ENCODE measurements around the gene PTPRM.

PTPRM gene

DNA sequence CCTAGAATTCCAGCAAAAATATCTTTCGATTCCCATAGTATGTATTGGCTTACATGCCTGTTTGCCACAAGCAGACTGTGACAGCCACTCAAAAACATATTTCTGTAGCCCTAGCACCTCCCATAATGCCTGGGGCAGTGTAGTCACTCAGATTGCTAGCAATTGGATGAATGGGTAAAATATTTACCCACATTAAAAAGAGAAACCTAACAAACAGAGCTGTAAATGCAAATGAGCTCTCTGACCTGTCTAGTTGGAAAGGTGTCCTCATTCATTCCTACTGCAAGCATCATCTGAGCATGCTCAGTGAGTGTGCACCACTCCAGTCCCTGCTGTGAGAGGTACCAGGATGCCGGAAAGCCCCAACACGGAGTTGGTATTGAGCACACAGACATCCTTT is 808.1 kb downstream of the PTPRM start:
- no peak for DNase-seq (ENCODE audit: low read depth in 1 of 2, low spot score in 1 of 2)

DNA sequence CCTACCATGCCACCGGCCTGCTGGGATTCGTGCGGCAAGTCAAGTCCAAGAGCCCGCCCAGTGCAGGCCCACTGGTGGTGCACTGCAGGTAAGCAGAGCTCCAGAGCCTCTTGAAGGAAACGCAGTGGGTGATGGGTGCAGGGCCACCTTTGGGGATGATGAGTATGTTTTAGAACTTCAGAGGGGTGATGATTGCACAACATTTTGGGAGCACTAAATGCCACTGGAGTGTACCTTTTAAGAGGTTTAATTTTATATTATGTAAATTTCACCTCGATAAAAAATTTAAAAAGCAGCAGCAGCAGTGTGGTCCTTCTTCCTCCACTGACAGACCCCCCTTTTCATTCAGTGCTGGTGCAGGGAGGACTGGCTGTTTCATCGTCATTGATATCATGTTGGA is 809.0 kb downstream of the PTPRM start:
- no peak for DNase-seq (ENCODE audit: low read depth in 1 of 2, low spot score in 1 of 2)

DNA sequence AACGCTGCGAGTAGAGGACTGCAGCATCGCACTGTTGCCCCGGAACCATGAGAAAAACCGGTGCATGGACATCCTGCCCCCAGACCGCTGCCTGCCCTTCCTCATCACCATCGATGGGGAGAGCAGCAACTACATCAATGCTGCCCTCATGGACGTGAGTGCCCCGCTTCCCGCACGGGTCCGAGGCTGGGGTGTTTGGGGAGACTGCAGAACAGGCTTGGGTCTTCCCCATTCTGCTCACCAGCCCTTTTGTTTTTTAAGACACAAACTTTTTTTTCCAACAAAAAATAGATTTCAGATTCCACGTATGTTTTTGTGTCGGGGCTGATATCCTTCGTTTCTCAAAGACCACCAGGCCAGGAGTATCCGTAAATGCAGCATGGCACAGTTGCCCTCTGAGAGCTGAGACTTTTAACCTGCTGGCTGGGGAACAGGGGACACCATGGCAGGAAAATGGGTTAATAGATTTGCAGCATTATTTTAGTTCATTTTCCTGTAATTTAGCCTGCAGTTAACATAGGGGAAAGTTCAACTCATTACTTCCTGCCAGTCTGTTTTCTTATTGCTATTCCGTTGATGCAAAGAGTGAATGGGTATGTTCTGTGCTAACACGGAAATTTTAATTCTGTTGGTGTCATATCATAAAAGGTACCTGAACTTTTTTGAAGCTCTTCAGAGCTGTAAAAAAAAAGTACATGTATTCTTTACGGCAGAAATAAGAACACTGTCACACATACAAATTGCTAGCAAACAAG is 812.2 kb downstream of the PTPRM start:
- no peak for DNase-seq (ENCODE audit: low read depth in 1 of 2, low spot score in 1 of 2)

DNA sequence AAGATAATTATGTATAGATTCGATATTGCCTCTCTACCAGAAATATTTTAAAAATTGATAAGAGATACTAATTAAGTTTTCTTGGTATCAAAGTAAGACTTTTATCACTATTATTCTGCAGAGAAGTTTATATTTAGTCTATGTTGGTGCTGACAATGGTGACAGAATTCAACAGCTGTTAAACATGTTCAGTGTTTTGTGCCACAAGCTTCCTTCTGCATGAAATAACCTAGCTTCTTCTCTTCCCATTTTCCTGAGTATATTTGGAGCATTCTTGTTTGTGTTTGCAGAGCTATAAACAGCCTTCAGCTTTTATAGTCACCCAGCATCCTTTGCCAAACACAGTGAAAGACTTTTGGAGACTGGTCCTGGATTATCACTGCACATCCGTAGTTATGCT is 812.9 kb downstream of the PTPRM start:
- no peak for DNase-seq (ENCODE audit: low read depth in 1 of 2, low spot score in 1 of 2)

DNA sequence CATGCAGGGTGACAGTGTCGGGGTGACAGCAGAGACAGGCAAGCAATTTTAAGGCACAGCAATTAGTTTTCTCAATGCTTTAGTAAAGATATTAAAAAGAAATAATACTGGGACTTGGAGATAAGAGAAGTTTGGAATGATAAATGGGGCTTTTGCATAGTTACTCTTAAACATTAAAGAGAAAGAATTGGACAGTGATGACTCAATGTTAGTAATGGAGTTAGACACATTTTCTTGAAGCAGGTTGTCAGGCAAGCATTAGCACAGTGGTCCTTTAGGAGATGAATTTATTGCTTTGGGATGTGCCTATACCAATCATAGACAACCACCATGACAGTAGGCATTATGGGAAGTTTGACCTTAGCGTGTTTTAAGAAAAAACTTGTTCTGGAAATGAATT is 813.8 kb downstream of the PTPRM start:
- no peak for DNase-seq (ENCODE audit: low read depth in 1 of 2, low spot score in 1 of 2)

DNA sequence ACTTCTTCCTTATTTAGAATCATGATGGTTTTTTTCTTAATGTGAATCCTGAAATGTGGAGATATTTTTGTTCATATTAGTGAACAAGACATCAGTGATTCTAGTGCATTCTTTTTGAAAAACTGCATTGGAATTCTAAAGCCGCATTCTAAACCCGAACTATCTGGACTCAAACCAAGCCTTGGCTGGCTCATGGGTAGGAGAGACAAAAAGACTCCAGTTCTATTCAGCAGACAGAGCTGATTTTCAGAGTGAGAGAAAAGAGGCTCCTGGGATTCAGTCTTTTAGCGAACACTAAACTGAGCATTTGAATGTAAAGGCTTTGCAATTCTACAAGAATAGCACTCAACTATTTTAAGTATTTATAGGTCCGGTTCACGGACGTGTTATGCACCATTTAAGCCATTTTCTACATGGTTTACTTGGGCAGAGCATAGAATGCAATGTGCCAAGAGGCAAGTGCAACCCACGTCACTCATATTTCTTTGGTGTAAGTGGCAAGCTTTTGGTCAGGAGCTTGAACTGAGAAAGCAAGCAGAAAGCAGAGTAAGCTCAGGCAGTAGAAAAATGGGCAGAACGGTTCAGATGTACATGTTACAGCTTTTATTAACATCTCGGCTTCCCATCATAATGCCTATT is 814.8 kb downstream of the PTPRM start:
- no peak for DNase-seq (ENCODE audit: low read depth in 1 of 2, low spot score in 1 of 2)

DNA sequence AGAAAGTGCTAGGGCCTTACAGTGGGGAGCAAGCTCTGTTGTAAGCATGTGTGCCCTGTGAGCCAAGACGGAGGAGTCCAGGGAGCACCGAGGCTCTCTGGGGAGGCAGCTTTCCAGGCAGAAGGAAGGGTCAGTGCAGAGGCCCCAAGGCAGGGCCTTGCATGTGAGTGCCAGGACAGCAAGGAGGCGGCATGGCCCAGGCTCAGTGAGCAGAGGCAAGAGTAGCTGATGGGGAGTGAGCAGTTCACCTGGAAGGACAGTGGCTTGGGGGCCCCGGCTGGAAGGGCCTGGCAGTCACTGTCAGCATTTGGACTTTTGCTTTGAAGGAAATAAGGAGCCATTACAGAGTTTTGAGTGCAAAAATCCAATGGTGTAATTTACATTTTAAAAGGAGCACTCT is 818.3 kb downstream of the PTPRM start:
- DNase-seq (ENCODE audit: low read depth in 1 of 2, low spot score in 1 of 2), result no peak

DNA sequence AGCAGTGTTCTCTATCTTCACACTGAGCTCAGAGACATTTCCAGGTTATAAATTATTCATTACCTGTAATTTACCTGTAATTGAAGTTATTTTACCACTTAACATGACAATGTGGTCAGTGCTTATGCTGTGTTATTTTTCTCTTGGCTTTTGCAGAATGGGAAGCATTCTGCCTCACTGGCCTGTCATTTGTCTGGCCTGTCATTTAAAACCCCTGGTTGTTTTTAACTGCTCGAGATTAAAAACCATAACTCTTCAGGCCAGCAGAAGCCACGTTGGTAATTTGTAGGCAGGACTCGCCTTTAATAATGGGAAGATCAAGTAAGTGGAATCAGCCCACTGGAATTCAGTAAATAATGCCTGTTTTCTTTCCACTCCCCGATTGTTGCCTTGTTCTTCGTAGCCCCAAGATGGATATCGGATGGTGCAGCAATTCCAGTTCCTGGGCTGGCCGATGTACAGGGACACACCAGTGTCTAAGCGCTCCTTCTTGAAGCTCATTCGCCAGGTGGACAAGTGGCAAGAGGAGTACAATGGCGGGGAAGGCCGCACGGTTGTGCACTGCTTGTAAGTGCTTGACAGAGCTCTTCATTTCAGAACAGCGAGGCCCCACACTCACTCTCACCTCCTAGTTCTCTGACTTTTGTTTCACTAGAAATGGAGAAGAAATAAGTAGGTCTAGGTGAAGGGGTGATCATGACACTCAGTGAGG is 819.7 kb downstream of the PTPRM start:
- no peak for DNase-seq (ENCODE audit: low read depth in 1 of 2, low spot score in 1 of 2)

DNA sequence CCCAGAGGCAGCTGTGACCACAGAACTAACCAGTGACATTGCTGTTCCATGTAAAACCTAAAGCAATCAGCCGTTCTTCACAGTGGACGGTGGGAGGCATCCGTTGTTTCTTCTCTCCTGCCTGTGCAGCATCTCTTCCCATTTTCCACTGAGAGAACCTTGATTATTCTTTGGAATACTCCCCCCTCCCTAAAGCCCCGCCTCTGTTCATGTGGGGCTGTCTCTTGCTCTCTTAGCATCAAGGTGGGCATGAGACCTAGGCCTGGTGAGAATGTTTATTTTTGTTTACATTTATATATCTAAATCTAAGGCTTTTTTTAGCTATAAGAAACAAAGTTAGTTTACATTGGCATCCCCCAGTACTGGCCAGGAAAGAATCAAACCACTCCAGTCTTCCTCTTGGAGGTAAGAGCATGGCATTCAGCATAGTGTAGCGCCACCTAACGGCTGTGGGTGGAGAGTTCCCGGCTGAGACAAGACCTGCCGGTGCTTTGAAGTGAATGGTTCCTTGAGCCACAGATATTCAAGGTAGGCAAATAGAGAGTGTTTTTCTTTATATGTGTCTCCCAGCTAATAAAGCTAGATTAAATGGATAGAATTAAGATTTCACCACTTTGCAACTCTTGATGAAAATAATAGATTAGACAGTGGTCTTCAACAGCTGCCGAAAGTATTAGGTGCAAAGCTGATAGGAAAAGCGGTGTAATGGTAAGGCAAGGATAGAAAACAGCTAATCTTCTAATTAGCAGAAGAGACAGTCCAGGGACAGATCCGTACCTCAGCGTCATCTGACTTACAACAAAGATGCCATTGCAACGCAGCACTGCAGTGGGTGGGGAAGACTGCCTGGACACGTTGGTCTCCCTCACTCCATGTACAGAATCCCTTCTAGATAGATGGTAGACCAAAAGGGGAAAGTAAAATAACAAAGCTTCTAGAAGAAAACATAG is 822.5 kb downstream of the PTPRM start:
- DNase-seq (ENCODE audit: low read depth in 1 of 2, low spot score in 1 of 2), result no peak

DNA sequence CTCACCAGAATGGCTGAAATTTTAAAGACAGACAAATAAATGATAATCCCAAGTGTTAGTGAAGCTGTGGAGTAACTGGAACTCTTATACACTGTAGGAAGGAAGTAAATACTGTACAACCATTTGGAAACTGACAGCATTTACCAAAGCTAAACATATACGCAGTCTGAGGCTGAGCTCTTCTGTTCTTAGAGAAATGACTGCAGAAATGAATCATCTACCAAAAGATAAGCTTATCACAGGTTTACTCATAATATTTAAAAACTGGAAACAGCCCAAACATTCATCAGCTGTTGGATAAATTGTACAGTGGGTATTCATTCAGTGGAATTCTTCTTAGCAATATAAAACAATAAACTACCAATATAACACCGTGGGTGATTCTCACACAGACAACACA is 824.0 kb downstream of the PTPRM start:
- no peak for DNase-seq (ENCODE audit: low read depth in 1 of 2, low spot score in 1 of 2)

DNA sequence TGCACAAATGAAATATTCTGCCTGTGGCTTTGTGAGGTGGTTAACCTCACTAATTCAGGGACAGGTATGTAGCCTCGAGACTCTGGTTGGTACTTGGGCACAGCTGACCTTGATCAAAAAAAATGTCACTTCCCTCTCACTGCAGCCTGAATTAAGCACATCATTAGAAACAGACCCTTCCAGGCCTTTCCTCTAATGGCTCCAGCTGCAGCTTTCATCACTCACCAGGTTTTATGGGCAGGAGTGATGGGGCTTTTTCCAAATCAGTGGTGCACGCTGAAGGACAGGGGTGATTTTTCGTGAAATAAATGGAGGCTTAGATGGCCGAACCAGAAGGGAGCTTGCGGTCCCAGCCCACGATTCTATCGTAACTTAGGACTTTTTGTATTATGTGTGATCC is 829.1 kb downstream of the PTPRM start:
- DNase-seq (ENCODE audit: low read depth in 1 of 2, low spot score in 1 of 2), result no peak

DNA sequence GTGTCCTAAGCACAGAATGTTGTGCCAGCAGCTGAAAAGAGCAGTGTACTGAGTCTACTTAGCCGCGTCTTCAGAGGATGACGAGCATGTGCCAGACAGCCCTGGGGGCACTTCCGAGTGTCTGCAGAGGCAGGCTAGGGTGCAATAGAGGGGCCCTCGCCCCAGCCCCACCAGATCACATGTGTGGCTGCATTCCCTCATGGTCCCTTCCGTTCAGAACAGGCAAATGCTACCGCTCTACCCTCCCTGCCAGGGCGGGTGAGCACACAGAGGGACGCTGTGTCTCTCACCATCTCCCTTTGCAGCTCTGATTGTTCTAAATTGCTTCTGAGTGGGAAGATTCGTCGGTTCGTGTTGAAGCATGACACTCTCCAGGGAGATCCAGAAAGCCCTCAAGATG is 829.9 kb downstream of the PTPRM start:
- no peak for DNase-seq (ENCODE audit: low read depth in 1 of 2, low spot score in 1 of 2)

DNA sequence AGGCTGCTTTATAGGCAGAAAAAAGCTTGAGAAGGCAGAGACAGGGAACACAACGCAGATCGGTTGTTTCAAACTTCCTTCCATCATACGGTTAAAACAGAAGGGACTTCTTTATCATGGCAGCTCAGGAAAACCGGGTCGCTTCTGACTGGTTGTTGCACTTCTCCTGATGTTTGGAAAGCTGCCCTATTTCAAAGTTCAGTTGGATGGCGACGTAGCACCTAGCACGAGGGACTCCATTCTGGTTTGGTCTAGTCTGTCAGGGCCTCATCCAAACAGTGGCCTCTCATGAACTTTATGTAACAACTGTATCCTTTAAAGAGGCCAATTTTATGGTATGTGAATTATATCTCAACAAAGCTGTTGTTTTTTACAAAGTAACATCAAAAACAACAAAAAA is 832.0 kb downstream of the PTPRM start:
- no peak for DNase-seq (ENCODE audit: low read depth in 1 of 2, low spot score in 1 of 2)

DNA sequence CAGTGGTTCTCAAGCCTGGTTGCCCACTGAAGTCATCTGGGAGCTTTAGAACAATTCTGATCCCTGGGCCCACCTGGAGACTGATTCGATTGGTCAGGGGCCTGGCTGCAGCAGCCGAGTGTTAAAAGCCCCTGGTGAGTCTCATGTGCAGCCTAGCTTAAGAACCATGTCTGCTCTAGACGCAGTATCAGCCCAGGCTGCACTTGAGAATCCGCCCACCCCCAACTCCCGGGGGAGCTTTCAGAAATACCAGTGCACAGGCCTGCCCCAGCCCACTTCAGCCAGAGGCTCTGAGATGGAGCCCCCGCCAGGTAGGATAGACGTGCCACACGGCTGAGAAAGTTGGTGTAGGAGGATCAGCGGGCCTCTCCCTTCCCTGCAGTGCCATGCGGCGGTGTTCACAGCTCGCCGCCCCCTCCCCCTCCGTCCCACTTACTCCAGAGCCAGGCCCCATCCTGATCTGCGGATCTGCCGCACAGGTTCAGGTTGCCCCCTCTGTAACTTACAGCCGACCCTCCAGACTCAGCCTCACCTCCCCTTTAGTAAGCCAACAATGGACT is 833.2 kb downstream of the PTPRM start:
- no peak for DNase-seq (ENCODE audit: low read depth in 1 of 2, low spot score in 1 of 2)

DNA sequence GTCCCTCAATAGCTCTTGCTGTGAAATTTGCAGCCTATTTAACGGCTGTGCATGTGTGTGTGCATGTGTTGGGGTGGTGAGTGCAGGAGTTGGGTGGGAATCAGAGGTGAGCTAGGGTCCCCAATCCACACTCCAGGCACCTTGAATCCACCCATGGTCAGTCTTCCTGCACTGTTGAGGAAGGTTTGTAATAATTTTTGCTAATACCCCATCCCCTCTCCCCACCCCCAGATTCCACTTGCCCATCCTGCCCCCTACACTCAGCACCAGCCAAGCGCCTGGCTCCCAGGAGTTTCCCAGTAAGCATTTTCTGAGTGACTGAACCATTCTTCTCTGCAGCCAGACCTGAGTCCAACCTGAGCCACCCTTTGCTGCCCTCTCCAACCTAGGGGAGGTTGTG is 833.7 kb downstream of the PTPRM start:
- no peak for DNase-seq (ENCODE audit: low read depth in 1 of 2, low spot score in 1 of 2)

DNA sequence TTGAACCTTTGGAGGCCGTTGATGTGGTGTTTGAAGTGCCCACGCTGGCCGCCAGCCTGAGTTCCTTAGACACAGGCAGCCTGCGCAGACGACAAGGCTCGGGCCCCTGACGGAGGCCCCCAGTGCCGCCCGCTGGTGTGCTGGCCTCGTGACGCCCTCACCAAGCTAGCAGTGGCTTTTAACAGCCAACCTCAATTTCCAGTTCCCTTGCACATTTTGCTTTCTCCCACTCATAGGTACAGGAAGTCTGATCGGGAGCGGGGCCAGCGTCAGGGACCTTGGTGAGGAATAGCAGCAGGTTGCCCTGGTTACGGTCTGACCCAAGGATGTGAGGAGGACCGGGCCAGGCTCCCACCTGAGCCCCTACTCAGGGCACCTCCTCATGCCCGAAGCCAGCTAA is 834.5 kb downstream of the PTPRM start:
- DNase-seq (ENCODE audit: low read depth in 1 of 2, low spot score in 1 of 2), result no peak

DNA sequence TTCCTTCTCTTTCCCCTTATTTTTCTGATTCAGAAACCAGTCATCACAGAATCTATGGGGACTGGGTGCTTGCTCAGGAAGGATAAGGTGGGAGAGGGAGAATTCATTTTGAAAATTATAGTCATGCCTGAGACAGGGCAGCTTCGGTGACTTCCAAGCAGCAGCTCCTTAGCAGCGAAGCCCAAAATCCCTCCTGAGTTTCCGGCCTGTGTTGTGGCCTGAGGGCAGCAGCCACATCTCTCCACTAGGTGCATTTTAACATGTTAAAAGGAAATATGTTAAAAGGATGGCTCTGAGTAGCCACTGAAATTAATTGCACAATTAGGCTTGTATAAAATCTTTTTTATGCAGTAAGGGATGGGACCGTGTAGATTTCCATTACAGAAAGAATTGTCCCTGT is 835.1 kb downstream of the PTPRM start:
- DNase-seq (ENCODE audit: low read depth in 1 of 2, low spot score in 1 of 2), result no peak

DNA sequence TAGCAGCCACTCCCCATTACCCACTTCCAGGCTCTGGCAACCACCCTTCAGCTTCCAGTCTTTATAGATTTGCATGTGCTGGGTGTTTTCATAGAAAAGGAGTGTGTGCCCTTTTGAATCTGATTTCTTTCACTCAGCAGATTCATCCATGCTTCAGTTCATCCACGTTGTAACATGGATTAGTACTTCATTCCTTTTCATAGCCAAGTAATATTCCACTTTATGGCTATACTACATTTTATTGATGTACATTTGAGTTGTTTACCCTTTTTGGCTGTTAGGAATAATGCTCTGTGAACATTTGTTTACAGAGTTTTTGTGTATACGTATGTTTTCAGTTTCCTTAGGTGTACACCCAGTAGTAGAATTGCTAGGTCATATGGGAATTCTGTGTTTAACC is 836.6 kb downstream of the PTPRM start:
- no peak for DNase-seq (ENCODE audit: low read depth in 1 of 2, low spot score in 1 of 2)

DNA sequence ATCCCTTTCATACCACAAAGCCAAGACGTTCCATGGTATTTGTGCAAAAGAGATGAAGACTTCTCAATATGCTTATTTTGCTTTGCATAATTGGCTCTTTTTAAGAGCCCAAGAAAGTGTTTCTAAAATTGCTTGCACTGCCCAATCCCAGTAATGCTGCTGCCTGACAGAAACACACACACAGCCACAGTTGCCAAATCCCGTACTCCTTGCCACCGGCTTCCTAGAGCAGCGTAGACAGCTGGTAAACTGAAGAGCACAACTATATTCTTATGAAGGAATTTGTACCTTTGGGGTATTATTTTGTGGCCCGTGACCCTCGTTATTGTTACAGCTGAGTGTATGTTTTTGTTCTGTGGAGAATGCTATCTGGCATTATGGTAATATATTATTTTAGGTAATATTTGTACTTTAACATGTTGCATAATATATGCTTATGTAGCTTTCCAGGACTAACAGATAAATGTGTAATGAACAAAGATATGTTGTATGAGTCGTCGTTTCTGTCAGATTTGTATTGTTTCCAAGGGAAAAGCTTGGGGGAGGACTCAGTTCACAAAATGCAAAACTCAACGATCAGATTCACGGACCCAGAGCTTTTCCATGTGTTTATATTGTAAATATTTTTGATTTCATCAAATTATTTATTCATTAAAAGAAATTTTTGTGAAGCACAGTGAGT is 839.2 kb downstream of the PTPRM start:
- no peak for DNase-seq (ENCODE audit: low read depth in 1 of 2, low spot score in 1 of 2)

DNA sequence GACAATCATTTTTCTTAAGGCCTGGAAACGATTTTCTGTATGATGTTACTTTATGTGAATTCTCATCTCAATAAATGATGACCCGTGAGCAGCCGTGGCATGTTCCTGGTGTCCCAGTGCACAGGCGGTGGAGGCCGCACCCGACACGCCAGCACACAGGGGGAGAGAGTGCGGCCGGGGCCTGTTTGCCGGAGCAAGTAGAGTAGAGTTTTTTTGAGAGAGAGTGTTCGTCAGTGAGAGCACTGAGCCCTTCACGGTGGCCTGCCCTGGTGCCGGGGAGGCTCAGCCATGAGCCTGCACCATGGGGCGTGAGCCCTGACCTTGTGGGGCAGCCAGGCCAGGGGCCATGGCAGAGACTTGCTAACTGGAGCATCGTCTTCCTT is 839.7 kb downstream of the PTPRM start:
- DNase-seq (ENCODE audit: low read depth in 1 of 2, low spot score in 1 of 2), result no peak

DNA sequence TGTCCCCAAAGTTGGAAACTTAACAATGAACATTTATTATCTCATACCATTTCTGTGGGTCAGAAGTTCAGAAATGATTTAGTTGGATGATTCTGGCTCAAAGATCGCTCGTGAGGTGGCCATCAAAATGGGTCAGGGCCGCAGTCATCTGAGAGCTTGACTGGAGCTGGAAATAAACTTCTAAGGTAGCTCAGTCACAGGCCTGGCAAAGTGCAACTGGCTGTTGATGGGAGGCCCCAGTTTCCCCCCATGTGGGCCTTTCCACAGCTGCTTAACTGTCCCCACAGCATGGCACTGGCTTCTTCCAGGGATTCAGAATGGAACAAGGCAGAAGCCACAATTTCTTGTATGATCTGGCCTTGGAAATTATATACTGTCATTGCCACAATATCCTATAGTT is 842.0 kb downstream of the PTPRM start:
- no peak for DNase-seq (ENCODE audit: low read depth in 1 of 2, low spot score in 1 of 2)

All from activated CD4-positive, alpha-beta T cell treated with anti-CD3 and anti-CD28 coated beads, Interleukin-2, amount 50 U/mL, for 24 hours (primary cell).